Activated CD4-positive, alpha-beta T cell treated with anti-CD3 and anti-CD28 coated beads, Interleukin-2, amount 50 U/mL, for 48 hours (primary cell): Measurements from ENCODE around the gene CIB2.
A peak's percentile ranks its signal among the peaks of the same experiment; 100 is the strongest.

ENCODE experiments used
- DNase-seq, 2 experiments: peaks; one replicate each; pipeline ENCODE4 v3.0.0-alpha.2; 2020

Gene CIB2

DNA sequence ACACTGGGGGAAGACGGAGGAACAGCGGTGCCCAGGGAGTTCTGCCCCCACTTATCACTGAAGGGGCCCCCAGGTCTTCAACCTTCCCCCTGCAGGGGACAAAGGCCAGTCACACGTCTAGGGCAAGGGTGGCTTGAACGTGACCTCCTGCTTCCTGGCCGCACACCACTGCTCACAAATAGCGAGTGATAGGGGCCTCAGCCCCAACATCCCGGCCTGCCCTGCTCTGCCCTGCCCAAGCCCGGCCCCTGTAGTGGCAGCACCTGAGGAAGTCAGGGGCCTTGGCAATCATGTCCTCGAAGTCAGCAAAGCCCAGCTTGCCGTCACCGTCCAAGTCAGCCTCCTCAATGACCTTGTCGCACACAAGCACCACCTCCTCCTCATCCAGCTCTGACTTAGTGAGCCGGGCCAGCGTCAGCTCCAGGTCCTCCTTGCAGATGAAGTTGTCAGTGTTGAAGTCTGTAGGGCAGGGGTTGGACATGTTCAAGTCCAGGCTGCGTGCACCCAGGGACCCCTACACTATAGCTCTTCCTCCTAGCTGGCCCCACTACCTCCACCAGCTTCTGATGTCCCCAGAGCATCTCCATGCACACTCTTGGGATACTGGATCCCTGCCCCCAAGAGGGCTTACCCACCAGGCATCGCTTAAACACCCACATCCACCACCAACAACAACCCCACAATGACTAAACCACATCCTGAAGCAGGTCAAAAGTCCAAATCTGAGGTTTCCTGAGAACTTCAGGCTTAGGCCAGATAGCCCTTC, 25.6 kb downstream of the CIB2 start:
- no peak for DNase-seq

DNA sequence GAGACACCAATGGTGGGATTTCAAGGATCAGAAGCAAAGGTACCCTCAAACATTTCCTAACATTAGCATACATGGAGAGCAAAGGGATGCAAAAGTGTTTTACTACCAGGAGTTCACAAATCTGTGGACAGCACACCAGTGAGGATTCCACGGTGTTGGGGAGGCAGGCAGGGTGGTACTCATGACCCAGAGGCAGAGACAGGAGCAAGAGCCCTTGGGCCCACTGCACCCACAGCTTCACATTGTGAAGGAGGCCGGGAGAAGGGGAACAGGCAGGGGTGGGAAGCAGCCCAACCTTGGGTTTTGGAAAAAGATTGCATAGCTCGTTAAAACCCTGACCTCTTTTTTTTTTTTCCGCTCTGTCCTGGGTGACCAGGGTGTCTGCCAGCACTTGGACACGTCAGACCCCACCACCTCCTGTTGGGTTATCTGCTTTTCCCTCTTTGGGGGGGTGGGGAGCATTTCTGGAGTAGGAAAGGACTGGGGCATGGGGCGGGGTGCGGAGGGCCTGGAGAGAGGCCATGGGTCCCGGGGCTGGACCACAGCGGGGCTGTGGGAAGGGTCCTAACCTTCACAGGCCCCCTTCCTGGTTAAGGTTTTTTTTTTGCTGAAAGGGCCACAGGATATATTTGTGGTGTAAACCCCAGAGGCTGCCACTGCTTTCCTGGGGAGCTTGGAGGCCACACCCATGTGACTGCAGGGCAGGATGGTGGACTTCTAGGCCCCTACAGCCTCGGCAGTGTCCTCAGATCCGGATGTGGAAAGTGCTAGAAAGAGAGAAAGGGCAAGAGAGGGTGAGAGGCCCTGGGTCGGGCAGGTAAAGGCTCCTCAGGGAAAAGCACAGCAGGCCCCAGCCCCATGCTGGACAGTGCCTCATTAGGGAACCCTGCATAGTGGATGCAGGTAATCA, 26.4 kb downstream of the CIB2 start:
- no peak for DNase-seq

DNA sequence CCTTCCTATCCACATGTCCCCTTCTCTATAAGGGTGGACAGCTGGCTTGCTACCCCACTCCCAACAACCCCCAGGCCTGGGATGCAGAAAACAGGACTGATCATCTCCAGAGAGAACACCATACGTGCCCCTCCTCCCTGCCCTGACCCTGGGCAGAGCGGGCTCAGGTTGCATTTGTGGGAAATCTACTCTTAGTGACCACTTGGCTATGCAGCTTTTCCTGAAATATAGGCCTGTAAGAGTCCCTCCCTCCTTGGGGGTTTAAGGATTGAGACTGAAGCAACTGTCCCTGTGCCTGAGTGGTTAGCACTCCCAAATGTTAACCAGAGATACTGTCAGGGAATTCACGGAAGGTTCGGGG, 27.1 kb downstream of the CIB2 start:
- no peak for DNase-seq

DNA sequence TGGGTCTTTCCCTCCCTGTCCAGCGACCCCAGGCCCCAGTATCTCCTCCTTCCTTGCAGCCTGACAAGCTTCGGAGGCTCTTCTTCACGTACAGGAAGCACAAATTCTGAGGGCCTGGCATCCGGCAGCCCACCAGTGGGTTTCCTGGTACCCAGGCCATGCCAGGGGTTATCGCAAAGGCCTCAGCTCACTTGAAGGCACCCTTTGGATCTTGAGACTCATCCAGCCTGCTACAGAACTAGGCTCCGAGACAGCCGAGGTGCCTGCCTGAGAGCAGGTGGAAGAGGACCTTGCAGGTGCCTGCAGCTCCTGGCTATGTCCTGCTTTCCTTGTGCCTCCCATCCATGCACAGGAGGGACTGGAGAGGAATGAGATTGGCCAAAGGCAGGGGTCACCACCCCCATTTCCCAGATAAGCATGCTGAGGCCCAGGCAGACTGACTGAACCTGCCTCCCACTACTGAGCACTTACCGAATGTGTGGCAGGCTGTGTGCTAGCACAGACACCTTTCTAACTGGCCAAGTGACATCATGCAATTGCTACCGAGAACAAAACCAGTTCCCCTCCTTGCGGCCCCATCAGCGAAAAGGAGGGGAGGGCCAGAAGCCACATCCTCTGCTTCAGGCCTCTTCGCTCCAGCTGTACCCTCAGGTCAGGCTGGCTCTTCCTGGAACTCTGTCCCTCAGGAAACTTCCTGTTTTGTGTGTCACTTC, 27.7 kb downstream of the CIB2 start:
- peak; percentile 62 to 74 for DNase-seq

DNA sequence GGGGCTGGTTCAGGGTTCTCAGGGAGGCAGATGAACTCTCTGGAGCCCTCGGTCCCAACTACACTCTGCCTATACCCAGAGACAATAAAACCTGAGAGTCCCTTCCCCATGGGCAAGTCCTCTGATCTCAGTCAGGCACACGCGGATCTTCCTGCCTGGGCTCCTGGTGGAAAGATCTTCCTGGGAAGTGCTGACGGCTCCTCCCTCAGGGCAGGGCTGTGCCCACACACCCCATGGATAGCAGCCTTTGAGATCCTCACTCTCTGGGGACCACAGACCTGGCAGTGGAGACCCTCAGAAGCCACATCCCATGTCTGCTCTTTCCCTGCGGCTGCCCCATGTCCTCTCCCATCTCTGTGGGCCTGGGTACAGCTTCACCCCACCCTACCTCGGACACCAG, 28.5 kb downstream of the CIB2 start:
- DNase-seq: no peak

DNA sequence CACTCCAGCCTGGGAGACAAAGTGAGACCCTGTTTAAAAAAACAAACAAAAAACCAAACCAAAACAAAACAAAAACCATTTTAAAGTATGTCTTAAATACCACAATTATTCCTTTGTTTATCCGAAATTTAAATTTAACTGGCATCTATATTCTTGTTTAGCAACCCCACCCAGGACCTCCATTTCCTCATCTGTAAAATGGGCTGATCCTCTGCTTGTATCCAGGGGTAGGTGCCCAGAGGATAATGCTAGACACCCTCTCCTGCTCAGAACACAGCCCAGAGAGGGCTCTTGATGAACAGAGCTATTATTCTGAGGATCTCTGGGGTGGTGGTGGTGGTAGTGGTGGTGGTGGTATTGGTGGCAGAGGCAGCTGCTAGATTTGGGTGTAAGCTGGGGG, 29.0 kb downstream of the CIB2 start:
- no peak for DNase-seq

DNA sequence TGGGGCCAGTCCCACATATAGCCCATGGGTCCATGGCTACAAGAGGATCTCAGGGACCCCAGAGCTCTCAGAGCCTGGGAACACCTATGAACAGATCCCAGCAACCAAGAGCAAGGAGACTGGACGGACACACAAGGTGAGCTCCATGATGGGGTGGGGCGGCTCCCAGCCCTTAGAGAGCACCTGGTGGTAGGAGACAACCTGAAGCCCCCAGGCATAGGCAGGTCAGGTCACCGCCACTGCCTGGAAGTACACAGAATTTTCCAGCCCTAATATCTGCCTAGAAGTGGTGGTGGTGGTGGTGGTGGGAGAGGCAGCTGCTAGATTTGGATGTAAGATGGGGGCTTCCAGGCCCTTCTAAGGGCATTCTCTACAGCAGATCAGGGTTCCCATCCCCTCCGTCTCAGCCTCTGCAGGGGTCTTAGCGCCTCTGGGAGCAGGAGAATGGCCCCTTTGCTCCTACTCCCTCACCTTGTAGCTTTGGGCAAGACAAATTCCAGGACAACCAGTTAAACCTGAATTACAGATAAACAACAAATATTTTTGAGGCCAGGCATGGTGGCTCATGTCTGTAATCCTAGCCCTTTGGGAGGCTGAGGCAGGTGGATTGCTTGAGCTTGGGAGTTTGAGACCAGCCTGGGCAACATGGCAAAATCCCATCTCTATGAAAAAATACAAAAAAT, 29.7 kb downstream of the CIB2 start:
- no peak for DNase-seq

DNA sequence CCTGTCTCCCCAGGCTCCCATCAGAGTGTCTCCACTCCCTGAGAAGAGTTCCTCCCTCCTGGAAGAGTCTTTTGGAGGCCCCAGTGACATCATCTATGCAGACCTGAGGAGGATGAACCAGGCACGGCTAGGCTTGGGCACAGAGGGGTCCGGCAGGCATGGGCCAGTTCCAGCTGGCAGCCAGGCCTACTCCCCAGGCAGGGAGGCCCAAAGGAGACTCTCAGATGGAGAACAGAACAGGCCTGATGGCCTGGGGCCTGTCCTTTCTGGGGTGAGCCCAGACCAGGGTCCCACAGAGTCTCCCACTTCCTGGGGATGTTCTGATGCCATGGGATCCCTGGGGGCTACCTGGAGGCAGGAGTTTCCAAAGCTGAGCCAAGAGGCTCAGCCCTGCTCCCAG, 30.4 kb downstream of the CIB2 start:
- DNase-seq: no peak

DNA sequence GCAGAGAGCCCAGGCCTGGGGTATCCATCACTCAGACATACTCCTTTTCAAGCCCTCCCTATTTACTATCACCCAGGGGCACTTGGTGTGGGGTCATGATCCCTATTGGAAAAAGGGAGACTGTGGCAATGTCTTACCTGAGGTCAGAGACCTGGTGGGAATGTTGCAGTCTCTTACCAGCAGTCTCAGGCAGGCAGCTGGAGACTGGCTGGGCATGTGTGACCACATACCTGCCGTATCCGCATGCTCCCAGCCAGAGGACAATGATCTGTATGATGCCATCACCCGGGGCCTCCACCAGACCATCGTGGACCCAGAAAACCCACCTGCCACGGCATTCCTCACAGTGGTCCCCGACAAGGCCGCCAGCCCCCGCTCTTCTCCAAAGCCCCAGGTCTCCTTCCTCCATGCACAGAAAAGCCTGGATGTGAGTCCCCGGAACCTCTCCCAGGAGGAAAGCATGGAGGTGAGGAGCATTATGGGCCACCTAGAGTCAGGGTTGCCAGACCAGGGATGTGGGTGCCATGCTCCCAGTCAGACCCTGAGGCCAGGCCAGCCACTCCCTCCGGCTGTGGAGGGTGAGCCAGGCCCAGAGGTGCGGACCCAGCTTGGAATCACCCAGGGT, 33.0 kb downstream of the CIB2 start:
- DNase-seq: no peak

DNA sequence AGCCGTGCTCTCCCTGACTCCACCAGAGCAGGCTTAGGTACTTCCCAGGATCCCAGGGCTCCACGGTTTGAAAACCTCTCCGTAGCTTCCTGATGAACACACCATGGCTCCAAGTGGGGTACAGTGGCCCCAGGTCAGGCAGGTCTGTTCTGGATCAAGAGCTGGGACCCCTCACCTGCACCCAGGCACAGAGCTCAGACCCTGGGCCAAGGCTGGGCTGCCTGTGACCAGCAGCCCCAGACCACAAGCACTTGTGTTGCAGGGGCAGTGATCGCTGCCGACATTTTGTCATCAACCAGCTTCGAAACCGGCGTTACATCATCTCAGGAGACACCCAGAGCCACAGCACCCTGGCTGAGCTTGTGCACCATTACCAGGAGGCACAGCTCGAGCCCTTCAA, 33.6 kb downstream of the CIB2 start:
- DNase-seq: no peak

DNA sequence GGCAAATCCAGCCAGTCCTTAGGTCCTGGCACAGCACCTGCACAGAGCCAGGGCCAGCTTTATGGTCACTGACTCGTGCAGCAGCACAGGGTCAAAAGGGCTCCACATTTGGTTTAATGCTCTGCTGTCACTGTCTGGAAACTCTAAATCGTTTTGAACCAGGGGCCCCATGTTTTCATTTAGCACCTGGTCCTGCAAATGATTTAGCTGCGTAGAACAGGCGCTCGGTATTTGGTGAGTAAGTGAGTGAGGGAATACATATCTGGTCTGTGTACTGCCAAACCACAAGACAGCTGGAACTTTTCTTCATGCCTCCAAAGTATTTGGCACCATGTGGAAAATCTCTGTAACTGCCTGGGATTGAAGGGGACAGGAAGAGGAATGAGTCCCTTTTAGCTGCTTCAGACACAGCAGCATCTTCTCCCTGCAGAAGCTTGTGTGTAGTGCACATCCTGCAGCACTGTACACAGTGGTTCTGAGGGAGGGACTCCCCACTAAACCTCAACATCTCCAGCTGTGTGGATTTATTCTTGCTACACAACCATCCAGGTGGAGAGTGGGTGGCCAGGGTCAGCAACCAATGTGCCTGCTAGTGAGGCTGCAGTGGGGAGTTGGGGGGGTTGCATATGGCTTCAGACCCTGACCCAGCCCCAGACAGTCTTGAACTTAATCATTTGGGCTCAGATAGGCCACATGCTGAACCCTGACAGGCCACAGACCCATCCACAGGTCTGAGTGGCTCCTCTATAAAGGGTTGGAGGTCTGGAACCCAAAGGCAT, 37.8 kb downstream of the CIB2 start:
- no peak for DNase-seq

DNA sequence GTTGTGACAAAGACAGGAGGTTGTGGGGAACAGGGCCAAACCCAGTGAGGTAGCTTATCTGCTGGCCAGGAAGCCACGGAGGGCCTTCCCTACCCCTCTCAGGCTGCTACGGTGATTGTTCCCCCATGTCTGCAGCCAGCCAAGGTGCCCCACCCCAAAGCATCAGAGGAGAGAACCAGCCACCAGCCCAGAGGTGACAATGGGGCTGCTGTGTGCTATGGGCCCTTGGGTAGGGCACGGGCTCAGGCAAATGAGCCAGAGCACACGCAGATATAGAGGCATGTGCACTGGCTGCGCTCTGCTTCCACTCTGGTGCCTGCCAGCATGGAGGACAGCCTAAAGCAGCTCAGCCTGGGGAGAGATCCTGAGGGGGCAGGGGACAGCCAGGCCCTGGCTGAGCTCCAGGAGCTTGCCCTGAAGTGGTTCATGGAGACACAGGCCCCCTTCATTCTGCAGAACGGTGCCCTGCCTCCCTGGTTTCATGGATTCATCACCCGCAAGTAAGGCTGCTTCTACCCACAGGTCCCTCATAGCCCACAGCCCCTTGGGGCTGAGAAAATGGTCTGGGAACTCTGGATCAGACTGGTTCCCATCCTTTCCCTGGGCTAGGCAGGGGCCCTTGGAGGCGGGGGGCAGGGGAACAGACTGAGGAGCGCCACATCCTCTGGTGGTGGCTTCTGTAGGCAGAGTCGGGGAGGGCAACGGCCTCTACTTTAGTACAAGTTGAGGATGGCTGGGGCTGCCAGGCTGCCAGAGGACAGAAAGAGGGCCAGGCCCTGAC, 38.8 kb downstream of the CIB2 start, which contains the start of gene SH2D7:
Gene SH2D7, plus strand, starts transcription at position 301 of the 781 bp plus-strand sequence. Its CDS starts 24 bp downstream, at position 325.
- no peak for DNase-seq

DNA sequence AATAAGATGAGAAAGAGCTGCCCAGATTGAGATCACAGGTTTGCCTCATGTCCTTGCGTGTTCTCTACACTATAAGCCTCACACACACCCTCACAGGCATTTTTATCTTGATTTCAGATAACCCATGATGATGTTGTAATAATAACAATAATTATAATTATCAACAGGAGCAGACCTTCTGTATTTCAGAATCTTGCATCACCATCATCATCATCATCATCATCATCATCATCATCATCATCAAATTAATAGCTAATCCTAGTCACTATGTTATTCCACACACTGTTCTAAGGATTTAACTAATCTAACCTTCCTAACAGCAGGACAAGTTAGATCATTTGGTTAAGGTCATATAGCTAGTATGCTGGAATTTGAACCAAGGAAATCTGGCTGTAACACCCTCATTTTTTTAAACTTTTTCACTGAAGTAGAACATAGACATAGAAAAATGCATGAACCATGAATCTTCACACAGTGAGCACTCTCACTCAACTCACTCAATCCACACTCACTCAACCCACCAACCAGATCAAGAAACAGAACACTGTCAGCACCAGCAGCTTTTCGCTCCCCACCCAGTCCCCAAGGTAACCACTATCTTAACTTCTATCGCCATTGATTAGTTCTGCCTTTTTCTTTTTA, 40.7 kb downstream of the CIB2 start:
- no peak for DNase-seq

DNA sequence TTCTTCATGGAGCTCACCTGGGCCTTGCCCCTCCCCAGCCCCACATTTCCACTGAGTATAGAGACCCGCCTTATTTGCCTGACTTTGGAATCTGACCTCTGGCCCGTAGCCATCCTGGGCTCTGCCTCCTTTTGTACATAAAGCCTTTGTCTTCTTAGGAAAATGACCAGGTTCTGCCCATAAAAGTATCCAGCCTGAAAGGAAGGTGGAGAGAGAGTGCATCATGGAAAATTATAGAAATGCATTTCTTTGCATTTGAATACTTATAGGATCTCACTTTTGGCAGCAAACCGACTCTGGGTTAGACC, 42.5 kb downstream of the CIB2 start:
- no peak for DNase-seq

DNA sequence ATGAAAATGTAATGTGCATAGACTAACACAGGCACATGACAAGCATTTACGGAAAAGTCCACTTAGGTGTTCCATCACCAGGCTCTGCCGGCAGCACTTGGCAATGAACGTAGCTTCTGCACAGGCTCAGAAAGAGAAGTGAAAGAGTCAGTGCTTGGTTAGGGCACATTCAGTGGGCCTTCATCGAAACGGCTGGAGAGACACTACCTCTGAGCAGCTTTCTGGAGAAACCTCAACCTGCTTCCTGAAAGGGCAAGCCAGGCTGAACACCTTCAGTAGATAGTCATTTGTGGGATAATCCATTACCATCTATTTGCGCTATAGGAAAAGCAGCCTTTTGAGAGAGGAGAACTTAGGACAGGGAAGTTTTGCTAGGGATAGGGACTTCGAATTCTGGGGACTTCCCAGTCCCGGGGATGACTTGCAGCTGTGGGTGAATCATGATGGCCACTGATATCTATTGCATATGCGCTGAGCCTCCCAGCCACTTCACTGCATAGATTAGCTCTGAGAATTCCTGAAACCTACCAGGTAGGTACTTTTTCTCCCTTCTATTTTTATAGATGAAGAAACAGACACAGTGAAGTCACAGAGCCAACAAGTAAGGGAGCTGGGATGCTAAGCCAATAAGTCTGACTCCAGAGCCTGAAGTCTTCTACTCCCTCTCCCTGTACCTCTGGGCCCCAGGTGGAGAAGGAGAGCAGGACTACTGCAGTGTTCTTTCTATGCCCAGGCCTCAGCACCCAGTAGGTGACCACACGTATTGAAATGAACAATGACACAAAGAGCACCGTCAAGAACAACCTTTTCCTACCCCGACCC, 43.1 kb downstream of the CIB2 start:
- no peak for DNase-seq

DNA sequence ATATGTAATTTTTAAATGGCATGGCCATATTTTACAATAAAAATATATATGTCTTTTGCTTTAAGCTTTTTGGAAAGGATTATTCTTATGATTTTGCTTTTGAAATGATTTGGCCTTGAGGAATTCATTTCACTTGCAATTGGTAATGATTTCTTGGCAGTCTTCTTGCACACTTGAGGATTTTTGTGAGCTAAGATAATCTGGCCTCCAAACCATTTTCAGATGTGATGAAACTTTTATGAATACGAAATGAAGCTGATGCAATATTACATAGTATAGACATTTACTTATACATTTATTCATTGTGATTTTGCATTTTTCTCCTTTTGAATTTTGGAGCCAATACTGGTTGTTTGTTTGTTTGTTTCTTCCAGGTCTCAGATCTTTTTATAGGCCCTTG, 45.3 kb downstream of the CIB2 start:
- no peak for DNase-seq

DNA sequence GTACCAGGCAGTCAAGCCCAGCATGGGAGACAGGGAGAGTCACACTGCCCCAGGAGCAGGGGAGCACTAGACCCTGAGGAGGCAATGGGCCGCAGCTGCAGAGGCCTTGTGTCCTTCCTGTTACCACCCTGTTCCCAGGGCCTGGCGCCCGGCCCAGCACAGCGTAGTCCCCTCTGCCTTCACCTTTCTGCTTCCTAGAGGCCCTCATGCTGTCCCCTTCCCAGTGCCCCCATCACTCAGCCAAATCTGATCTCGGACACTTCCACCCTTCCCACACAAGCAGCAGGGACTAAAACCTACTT, 46.8 kb downstream of the CIB2 start:
- DNase-seq: no peak

DNA sequence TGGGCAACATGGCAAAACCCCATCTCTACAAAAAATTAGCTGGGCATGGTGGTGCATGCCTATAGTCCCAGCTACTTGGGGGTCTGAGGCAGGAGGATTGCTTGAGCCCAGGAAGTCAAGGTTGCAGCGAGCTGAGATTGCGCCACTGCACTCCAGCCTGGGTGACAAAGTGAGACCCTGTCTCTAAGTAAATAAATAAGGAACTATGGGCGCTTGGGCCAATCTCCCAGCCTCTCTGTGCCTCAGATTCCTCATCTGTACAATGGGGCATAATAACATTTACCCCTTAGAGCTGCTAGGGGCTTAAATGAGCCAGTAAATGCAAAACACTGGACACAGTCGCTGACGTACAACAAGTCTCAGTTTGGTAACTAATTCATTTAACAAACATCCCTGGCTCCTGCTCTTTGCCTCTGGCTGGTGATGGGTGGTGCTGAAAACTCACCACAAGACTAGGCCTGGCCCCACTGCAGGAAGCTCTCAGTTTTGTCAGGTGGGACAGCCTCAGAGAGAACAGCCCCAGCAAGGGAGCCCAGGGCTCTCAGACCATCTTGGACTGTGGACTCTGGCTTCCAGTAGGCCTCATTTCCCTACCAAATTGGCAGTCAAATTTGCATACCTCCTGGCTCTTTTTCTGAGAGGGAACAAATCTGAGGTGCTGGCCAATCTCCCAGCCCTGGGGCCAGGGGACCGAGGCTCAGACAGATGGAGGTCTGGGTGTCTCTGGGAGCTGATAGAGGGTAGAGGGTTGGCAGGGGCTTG, 47.4 kb downstream of the CIB2 start:
- DNase-seq: no peak

DNA sequence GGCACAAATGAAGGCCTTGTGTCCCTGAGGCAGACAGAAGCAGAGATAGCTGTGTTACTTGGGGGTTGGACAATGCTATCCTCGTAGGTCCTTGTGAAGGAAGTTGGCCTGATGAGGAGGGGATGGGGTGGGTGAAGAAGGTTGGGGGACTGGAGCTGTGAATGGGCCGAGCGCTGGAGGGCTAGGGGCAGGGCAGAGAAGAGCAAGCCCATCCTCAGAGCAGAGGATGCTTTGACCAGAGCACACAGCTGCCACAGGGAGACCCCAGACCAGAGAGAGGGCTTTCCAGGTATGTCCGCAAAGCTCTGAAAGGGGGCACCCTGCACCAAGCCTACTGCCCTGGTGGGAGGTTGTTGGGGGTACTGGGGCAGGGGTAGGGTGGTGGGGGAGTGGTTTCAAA, 48.1 kb downstream of the CIB2 start:
- no peak for DNase-seq
